ENCODE data around the gene GPR132. TPM values are rescaled to one million over a fixed set of nuclear protein-coding genes. Genes with fewer than 3 reads are reported as not detected.

The GPR132 gene
- total and polyA plus RNA-seq, 10 of the 15 experiments (the other 5 are each of a cell fraction or from before 2014, with no cell fraction given) = 1.9 to 49.3 (median 20.4) TPM

- no peak for ATAC-seq
- Histone ChIP-seq H4K20me1 (ENCODE audit: control insufficient read depth, insufficient read depth) (no peaks in the 10 kb centered on the region), H3K36me3 (ENCODE audit: control insufficient read depth in 2 of 2, insufficient read depth in 2 of 2, low read length in 1 of 2) (no peaks in the 10 kb centered on the region), H3K27ac (ENCODE audit: control insufficient read depth, insufficient read depth) (no peak overlapping the region), H3K4me2 (ENCODE audit: control insufficient read depth, insufficient read depth) (no peak overlapping the region), H2AFZ (ENCODE audit: control insufficient read depth, low read depth, low read length) (no peak overlapping the region), H3K79me2 (ENCODE audit: control insufficient read depth, insufficient read depth, low read length) (no peaks in the 10 kb centered on the region), H3K27me3 (replicated peaks in 1 of 2; ENCODE audit: control insufficient read depth in 2 of 2, insufficient read depth in 2 of 2, low read length in 1 of 2) (no peaks in the 10 kb centered on the region), H3K9ac (ENCODE audit: control insufficient read depth, insufficient read depth, low read length) (no peak overlapping the region), H3K4me1 (ENCODE audit: control insufficient read depth, insufficient read depth, low read length) (no peaks in the 10 kb centered on the region), H3K9me3 (replicated peaks; ENCODE audit: control insufficient read depth, insufficient read depth, low read length) (peaks cover 4% of the 10 kb centered on the region), H3K4me3 (no peak overlapping the region)
- no peak for FAIRE-seq
- DNase-seq (ENCODE audit: low read depth, low spot score) = no peak
- SMC1A ChIA-PET (ENCODE audit: uncharacterized antibody, unreplicated experiment) = no interaction called here
- in situ Hi-C loops (cut with MboI) (no loop called here), intact Hi-C loops (cut with micrococcal nuclease; ENCODE audit: unreplicated experiment) (no loop called here)
- POLR2A ChIA-PET = no interaction called here
- 61% methylated on average over 7 of the region's 7 CpGs for WGBS (ENCODE audit: insufficient coverage, insufficient replicate concordance, low lambda C conversion rate, missing lambda C conversion rate)
- BruUV-seq (replicated peaks) = no TSS peak
- RAD21 ChIA-PET (ENCODE audit: unreplicated experiment) = no interaction called here
- TF ChIP-seq CHD4 (IDR thresholded peaks at IDR 0.05) (no peak), IKZF1 (conservative IDR thresholded peaks at IDR 0.05) (no peak), USF1 (IDR thresholded peaks at IDR 0.05; ENCODE audit: borderline replicate concordance, extremely low read length, insufficient read depth, low read depth, low read length) (no peak), RELB (IDR thresholded peaks at IDR 0.05; ENCODE audit: low read depth) (no peak), BHLHE40 (IDR thresholded peaks at IDR 0.05; ENCODE audit: borderline replicate concordance in 1 of 2, low read depth in 2 of 2, low read length in 1 of 2) (no peak)
- CTCF ChIA-PET = interaction anchor here (0.6 to 1.4 kb wide), 3 partner anchors 8 to 187 kb away, joined by 4 to 7 read pairs (median 4); no protein-coding TSS in a partner anchor
Measured at GRCh38 chr14:105102361-105102870, 37.2 kb upstream of the GPR132 start.
